Renal pelvis (tissue), 4 donors: ENCODE measurements around the gene SYNGR3. TPM values are rescaled to one million over a fixed set of nuclear protein-coding genes. Genes with fewer than 3 reads are reported as not detected.
"Not testable (repeated sequence)": the region's sequence is repeated elsewhere in the genome, so short reads cannot be mapped to it uniquely, and the experiment has no call there.

Source experiments
- DNase-seq: peaks from one replicate; pipeline ENCODE4 v3.0.0-alpha.2; 2013
- polyA plus RNA-seq, 3 donors: library from polyadenylated mRNA; unstranded; fragments of 120-200 nt; gene quantifications; one replicate each; pipeline ENCODE4 v1.2.1, GENCODE V29; 2013; ENCODE audit not compliant: insufficient read length in 3 of 3

The SYNGR3 gene
- polyA plus RNA-seq, 3 donors: 1.5 to 2.4 (median 2.1) TPM

DNA sequence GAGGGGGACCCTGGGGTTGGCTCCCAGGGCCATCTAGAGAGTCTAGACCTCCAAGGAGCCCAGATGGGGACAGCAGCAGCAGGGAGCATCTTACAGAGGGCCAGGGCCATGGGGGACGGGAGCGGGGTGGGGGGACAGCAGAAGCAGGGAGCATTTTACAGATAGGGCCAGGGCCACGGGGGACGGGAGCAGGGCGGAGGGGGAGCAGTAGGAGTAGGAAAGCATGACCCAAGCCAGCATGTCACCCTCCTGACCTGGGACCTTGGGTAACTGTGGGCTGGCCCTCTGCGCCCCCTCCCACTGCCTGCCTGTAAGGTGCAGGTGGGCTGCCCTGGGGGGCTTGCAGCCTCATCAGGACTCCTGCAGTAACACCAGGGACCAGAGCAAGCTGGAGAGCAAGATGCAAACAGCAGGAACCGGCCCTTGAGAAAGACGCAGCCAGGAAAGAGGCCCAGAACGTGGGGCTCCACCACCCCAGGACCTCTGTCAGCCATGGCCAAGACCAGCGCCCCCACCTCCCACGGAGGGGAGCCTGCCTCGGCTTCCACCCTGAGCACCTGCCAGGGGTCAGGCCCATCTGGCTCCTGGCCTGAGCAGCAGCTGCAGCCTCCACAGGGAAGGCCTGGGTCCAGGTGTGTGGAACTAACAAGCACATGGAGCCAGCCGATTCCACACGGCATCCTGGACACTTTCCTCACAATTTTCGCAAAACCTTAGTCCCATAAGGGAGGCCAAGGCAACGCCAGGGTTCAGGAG, 17.5 kb downstream of the SYNGR3 start:
- no peak for DNase-seq

DNA sequence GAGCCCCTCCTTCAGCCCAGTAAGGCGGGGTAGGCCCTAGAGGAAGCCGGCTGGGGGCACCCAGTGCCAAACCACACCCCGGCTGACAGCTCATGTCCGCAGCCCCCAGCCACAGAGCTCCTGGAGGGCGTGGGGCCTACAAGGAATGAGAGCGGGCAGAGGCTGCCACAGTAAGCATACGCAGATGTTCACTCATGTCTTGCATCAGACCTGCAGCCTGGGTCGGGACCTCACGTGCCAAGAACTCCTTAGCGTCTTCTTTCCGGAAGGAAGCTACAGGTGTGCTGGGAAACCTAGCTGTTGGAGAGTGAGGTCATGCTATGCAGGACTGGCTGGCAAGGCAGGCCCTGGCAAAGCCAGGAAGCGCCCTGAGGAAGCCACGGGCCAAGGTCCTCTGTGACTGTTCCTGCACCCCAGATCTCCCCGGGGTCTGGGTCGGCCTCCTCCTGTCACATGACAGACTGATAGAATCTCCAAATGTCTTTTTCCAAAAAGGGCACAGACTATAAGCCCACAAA, 18.3 kb downstream of the SYNGR3 start:
- DNase-seq: no peak

DNA sequence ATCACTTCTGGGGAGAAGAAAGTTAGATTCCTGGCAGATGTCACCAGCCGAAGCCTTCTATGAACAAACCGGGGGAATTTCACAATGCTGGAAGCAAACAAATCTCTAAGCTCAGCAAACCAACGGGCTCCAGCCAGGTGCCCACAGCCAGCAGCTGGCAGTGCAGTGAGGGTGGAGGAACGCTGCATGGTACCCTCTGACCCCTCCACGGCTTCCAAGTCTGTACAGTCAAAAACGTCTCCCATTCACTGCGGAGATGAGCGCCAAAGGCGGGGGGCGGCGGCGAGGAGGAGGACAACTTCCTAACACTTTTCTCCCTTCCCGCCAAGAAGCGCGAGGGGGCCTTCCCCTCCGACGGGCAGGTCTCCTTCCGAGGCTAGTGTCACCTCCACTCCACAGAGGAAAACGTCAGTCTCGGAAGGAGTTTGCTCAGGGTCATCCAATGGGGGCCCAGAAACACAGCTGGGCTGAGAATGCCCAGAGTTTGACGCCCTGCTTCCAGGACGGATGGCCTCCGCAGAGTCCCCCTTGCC, 18.9 kb downstream of the SYNGR3 start:
- DNase-seq: no peak

DNA sequence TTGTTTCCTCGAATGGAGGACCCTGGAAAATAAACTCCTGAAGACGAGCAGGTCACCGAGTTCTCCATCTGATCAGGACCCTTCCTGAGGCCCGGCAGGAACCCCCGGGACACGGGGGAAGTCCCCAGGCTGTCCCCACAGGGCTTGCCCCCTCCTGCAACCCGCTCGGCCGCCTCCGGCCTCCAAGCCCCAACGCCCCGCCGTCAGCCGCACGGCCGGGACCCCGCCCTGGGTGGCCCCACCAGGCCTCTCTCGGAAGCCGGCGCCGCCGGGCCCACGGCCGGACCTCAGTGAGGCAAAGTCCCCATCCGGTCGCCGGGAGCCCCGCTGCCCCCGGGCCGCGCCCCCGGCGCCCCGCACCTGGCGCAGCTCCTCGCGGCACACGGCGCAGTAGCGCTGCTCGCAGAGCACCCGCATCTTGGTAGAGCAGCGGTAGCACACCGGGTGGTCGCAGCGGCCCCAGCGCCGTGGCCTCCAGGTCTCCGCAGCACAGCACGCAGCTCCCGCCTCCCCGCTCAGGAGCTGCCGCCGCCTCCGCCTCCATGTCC, 19.5 kb downstream of the SYNGR3 start:
- no peak for DNase-seq

DNA sequence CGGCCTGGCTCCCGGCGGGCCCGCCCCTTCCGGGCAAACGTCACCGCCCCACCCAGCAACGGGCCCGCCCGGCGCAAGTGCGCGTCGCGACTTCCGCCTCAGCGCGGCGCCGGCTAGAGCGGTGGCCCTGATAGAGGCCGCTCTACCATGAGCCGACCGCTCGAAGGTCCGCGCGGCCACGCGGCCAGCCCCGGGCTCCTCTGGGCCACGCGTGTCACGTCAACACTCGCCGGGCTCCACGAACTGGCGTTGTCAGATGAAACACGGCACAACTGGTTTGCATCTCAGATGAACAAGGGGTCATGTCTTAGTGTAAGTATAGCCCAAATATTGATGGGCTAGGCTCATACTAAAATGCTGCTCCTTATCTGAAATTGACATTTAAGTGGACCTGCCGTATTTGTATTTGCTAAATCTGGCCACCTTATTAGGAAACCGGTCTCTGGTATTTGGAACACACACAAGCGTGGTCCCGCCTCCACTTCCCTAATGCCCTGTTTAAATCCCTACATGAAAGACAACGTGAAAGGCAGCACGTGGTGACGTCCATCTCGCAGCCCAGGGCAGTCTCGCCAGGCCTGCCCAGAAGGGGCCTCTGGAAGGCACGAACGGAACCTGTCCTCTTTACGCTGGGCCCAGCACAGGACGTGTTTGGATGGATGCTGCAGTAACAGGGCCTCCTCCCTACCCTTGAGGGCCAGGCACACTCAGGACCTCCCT, 20.2 kb downstream of the SYNGR3 start, which contains the start of gene ZNF598:
ZNF598 (minus strand) TSS at position 31 of the 720 bp plus-strand sequence.
- peak; percentile 87 for DNase-seq

DNA sequence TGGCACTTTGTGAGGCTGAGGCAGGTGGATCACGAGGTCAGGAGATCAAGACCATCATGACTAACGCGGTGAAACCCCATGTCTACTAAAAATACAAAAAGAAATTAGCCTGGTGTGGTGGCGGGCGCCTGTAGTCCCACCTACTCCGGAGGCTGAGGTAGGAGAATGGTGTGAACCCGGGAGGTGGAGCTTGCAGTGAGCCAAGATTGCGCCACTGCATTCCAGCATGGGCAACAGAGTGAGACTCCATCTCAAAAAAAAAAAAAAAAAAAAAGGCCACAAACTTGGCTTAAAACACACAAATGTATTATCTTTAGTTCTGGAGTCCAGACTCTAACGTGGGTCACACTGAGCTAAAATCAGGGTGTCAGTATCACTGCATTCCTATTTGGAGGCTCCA, 22.0 kb downstream of the SYNGR3 start:
- DNase-seq: not testable (repeated sequence)

DNA sequence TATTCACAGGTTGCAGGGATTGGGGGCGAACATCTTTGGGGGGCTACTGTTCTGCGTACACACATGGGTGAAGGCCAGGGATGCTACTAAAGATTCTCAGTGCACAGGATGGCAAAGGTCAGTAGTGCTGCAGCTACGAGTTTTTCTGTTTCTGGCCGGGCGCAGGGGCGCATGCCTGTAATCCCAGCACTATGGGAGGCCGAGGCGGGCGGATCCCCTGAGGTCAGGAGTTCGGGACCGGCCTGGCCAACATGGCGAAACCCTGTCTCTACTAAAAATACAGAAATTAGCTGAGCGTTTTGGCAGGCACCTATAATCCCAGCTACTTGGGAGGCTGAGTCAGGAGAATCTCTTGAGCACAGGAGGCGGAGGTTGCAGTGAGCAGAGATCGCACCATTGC, 23.8 kb downstream of the SYNGR3 start:
- no peak for DNase-seq

DNA sequence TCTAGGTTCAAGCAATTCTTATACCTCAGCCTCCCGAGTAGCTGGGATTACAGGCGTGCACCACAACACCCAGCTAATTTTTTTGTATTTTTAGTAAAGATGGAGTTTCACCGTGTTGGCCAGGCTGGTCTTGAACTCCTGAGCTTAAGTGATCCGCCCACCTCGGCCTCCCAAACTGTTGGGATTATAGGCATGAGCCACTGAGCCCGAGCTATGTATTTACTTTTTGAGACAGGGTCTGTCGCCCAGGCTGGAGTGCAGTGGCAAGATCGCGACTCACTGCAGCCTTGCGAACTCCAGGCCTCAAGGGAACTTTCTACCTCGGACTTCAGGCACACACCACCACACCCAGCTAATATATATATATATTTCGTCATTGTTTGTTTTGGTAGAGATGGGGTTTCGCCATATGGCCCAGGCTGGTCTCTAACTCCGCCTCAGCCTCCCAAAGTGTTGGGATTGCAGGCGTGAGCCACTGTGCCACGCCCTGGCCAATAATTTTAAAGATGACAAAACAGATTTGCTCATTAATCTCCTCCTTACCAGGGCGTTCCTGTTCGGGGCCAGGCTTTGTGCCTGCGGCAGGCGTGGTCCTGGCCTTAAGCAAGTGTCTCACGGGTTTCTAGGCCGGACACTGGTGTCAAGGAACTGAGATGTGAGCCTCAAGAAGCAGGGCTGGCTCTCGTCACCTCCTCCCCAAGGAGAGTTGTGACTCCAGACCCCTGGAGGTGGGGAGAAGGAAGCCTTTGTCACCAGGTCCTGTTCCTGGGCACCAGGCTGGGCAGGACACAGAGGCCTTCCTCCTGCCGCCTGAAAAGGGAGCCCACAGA, 25.6 kb downstream of the SYNGR3 start:
- no peak for DNase-seq

DNA sequence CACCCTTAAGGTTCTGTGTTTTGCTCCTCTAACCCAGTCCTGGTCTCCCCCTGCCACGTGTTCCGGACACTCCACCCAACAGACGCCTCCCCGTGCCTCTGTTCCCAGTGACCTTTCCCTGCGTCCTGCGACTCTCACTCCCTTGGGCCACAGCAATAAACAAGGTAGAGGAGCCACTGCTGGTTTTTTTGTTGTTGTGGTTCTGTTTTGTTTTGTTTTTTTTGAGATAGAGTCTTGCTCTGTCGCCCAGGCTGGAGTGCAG, 26.1 kb downstream of the SYNGR3 start:
- DNase-seq: no peak

DNA sequence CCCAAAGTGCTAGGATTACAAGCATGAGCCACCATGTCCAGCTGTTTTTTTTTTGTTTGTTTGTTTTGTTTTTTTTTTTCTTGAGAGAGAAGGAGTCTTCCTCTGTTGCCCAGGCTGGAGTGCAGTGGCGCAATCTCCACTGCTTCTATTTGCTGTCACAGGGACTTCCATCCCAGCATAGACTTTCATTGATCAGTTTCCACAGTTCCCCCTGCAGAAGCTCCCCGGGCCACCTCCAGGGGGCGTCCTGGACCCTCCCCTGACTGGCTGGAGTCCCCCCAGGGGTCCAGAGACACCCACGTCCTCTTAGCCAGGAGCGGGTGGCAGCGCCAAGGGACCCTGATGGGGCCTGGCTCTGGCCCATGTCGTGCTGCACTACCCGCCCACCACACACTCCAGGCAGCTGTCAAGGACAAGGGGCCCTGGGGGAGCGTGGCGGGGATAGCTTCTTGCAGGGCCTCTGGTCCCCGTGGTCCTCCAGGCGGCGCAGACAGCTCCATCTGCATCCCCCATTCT, 26.7 kb downstream of the SYNGR3 start:
- DNase-seq: no peak

DNA sequence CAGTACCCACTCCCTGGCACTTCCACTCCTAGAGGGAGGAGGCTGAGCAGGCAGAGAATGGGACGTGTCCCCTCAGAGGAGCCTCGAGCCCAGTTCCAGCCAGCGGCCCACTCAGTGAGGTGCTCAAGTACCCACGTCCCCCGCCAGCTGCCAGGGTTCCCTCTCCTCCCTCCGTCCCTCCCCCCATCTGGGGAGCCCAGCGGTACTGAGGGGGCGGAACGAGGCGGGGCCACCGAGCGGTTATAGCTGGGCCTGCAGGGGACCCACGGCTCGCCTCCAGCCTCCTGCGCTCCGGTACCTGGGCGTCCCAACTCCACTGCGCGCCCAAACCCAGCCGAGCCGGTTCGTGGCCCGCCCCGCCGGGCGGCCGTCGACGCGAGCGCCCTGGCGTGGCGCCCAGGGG, 29.7 kb downstream of the SYNGR3 start, which contains the start of gene NPW:
NPW (plus strand) TSS at position 268 of the 403 bp plus-strand sequence.
- DNase-seq: no peak

DNA sequence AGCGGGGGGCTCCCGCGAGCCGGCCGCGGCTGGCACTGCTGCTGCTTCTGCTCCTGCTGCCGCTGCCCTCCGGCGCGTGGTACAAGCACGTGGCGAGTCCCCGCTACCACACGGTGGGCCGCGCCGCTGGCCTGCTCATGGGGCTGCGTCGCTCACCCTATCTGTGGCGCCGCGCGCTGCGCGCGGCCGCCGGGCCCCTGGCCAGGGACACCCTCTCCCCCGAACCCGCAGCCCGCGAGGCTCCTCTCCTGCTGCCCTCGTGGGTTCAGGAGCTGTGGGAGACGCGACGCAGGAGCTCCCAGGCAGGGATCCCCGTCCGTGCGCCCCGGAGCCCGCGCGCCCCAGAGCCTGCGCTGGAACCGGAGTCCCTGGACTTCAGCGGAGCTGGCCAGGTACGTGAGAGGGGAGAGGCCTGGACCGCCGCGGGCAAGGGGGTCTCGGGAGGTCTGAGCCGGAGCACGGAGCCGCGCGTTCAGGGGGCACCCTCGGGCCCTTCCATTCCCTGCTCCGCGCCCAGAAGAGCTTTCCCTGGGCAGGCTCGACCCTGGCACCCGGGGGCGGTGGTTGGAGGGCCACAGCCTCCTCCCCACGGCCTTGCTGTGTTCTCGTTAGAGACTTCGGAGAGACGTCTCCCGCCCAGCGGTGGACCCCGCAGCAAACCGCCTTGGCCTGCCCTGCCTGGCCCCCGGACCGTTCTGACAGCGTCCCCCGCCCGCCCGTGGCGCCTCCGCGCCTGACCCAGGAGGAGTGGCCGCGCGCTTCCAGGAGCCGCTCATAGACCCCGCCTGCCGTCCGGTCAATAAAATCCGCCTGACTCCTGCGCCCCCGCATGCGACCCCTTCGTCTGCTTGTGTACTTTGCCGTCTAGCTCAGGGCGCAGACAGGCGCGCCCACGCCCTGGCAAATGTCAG, 30.4 kb downstream of the SYNGR3 start:
- DNase-seq: no peak

DNA sequence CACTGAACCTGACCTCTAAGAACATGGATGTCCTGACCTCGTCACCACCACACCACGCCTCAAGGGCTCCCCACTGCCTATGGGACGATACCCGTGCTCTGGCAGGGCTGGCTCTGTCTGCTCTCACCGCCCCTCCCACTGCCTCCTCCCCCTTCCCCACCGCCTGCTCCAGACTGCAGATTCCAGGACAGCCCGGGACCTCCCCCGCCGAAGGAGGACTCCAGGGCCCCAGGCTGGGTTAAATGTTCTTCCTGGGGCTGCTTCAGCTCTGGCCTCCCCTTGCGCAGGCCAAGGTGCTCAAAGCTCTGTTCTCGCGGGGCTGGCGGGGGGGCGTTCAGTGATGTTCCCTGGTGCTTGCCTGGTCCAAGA, 32.9 kb downstream of the SYNGR3 start:
- DNase-seq: no peak

DNA sequence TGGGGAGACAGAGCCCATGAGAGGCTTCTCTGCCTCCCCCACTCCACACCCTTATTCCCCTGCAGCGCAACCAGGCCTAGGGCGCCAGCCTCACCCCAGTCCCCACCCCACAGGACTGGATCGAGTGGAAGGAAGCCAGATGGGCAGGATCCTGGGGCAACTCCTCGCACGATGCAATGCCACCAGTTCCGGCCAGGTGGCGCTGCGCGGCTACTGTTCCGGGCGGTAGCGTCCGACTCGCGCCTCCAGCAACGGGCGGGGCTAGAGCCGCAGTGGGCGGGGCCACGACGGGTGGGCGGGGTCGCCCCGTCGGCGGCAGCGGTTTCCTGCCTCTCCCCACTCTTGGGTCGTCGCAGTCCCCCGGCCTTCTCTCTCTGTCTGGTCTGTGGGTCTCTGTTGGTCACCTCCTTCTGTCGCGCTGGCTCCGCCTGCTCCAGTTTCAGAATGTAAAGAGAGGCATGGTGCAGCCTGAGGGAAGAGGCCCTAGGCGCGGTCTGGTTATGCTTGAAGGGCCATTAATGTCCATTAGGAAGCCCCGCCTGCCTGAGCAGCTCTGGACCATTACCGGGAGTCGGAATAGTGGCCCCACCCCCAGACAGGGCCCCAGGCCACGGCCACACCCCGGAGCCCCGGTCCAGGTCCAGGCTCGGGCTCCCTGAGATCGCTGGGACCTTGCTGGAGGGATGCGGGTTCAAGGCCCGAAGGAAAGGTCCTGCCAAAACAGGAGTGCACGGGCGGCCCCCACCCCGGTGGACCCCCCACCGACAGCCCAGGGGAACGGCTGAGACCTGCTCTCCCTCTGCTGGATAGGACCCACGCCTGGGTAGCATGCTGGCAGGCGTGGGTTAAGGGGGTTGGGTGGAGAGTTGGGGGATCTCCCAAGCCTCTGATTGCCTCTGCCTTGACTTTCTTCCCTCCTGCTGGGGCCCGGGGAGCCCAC, 33.6 kb downstream of the SYNGR3 start:
- peak; percentile 88 for DNase-seq

DNA sequence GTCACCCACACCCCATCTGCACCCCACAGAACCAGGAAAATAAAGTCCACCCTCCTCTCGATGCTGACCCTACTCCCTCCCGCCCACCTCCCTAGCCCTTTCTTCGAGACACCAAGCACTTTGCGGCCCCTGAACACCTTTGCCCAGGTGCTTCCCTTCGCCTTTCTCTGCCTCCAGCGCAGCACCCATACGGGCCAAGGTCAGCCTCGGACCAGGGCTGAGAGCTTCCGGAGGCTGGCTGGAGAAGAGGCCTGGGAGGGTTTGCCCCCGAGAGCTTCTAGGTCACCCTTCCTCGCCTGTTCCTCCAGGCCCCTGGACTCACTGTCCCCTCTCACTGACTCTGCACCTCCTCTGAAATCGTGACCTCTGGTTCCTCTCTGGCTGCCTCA, 34.3 kb downstream of the SYNGR3 start:
- DNase-seq: no peak

DNA sequence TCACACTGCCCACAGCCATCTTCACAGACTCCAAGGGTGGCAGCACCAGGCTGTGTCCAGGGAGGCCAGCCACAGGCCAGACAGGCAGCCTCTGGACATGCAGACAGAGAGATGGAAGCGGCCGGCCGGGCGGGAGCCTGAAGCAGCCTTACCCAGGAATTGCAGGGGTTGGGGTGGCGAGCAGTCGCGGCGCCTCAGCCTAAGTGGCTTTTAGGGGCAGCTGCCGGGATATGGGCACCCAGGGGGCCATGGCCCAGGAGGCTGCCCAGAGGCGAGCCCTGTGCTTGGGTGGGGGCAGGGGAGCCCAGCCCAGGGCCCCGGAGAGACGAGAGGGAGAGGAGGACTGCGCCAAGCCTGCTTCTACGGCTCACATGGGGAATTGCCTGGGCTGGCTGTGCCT, 35.5 kb downstream of the SYNGR3 start:
- no peak for DNase-seq

DNA sequence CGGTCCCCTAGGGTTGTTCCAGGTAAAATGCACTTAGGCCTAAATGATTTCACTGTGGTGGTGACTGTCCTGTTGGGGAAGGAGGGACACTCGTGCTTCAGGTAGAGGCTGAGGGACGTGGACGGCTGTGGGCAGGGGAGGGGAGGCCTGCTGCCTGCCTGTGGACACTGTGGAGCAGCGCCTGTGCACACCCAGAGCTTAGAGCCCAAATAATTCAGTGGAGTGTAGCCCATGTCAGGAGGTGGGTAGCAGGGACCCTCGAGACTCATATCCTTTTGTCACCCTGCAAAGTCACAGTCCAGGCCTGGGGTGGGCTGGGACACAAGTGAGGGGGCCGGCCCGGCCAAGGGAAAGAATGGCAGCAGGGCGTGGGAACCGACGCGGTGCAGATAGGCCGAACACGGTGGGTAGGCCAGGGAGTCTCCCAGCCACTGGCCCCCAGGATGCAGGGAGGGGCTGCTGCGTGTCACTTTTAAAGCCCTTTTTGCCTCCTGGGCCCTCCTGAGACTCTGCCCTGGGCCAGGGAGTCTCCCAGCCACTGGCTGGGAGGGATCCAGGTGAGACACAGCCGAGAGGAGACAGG, 36.2 kb downstream of the SYNGR3 start:
- no peak for DNase-seq

DNA sequence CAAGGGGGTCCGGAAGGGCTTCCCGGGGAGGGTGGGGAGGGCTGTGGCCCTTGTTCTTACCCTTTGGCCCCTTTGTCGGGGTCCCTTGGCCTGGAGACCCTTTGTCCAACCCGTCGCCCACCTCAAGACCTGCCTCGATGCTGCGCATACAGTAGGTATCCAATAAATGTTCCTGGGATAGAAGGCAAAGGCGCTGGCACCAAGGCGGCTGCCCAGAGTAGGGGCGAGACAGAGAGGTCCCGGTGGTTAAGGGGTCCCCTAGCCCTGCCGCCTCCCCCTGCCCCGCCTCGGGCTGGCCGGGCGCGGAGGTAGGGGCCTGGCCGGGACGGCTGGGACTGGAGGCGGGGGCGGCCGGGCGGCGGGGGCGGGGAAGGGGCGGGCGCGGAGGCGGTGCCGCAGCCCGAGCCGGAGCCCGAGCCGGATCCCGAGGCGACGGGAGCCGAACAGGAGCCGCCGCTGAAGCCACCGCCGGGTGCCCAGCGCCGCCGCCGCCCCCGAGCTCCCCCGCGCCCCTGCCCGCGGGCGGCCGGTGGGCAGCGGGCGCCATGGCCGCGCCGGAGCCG, 36.8 kb downstream of the SYNGR3 start, which contains the start of gene NHERF2:
NHERF2 (plus strand) TSS at position 442 of the 563 bp plus-strand sequence; CDS start at position 546, 104 bp downstream.
- no peak for DNase-seq
